Placental epithelial cell (primary cell): ENCODE measurements around the gene HCN4. TPM values are rescaled to one million over a fixed set of nuclear protein-coding genes. Genes with fewer than 3 reads are reported as not detected.

ENCODE experiments used
- total RNA-seq: library from RNA; depleted of rRNA; stranded (reverse); fragments of >200 nt; gene quantifications from 2 replicates; pipeline ENCODE4 v1.2.3, GENCODE V29; 2012

Gene HCN4
- total RNA-seq = under 0.01 and 0.11 TPM in 2 replicates

GRCh38 chr15:73368301-73369136 is at the start of gene HCN4:
HCN4 (minus strand) TSS chr15:73368958; CDS start chr15:73368270, 688 bp downstream.

Other genes with a start within 250 kb of the HCN4 start
- gene REC114, start 74.2 kb upstream of the HCN4 start, total RNA-seq = not detected in 2 replicates